ENCODE measurements around the gene PRELID3B.

PRELID3B gene

GRCh38 chr20:59018817-59019216 lies 23.8 kb downstream of the PRELID3B start:
- Histone ChIP-seq H3K9me3 (ENCODE audit: control insufficient read depth, insufficient read depth, low read length) (no peaks in the 10 kb centered on the region), H3K36me3 (ENCODE audit: control insufficient read depth, low read length) (peaks cover 15% of the 10 kb centered on the region), H3K4me1 (ENCODE audit: control insufficient read depth, low read length) (peaks cover 20% of the 10 kb centered on the region), H3K79me2 (ENCODE audit: control insufficient read depth, low read length) (no peaks in the 10 kb centered on the region), H3K27ac (ENCODE audit: low read depth, low read length) (no peak overlapping the region), H3K27me3 (ENCODE audit: control insufficient read depth, low read length) (no peaks in the 10 kb centered on the region), H3K4me2 (ENCODE audit: low read length) (no peak overlapping the region), H4K20me1 (ENCODE audit: control insufficient read depth, insufficient read depth, low read depth, low read length) (no peaks in the 10 kb centered on the region), H3F3A (ENCODE audit: control insufficient read depth, insufficient read depth) (0 out of 2 replicates have a peak, but pooled peaks cover 8% of the 10 kb centered on the region), H3K4me3 (ENCODE audit: low read length) (no peak overlapping the region), H3K9me2 (replicated peaks; ENCODE audit: control insufficient read depth, low read length) (no peaks in the 10 kb centered on the region)
- TF ChIP-seq EZH2phosphoT487 (IDR thresholded peaks at IDR 0.05; ENCODE audit: borderline replicate concordance, low read length) (no peak), CTCF (IDR thresholded peaks at IDR 0.05; ENCODE audit: low read depth, low read length, poor library complexity, severe bottlenecking) (no peak)

- Histone ChIP-seq H3K4me2 (ENCODE audit: low read length) (peak overlapping the region; percentile 71), H3K9me3 (ENCODE audit: control insufficient read depth, insufficient read depth, low read length) (no peaks in the 10 kb centered on the region), H3K4me1 (ENCODE audit: control insufficient read depth, low read length) (peaks cover 20% of the 10 kb centered on the region), H3K79me2 (ENCODE audit: control insufficient read depth, low read length) (no peaks in the 10 kb centered on the region), H3K4me3 (ENCODE audit: low read length) (no peak overlapping the region), H4K20me1 (ENCODE audit: control insufficient read depth, insufficient read depth, low read depth, low read length) (no peaks in the 10 kb centered on the region), H3K36me3 (ENCODE audit: control insufficient read depth, low read length) (peaks cover 5% of the 10 kb centered on the region), H3F3A (ENCODE audit: control insufficient read depth, insufficient read depth) (0 out of 2 replicates have a peak, but pooled peaks cover 8% of the 10 kb centered on the region), H3K9me2 (replicated peaks; ENCODE audit: control insufficient read depth, low read length) (no peaks in the 10 kb centered on the region), H3K27ac (ENCODE audit: low read depth, low read length) (peak overlapping the region; percentile 59; the same call in 1 of the 2 replicates), H3K27me3 (ENCODE audit: control insufficient read depth, low read length) (no peaks in the 10 kb centered on the region)
- TF ChIP-seq EZH2phosphoT487 (IDR thresholded peaks at IDR 0.05; ENCODE audit: borderline replicate concordance, low read length) (no peak), CTCF (IDR thresholded peaks at IDR 0.05; ENCODE audit: low read depth, low read length, poor library complexity, severe bottlenecking) (no peak)
Measured at GRCh38 chr20:59017493-59018231, 24.9 kb downstream of the PRELID3B start.

GRCh38 chr20:59016795-59017492 lies 25.6 kb downstream of the PRELID3B start:
- peak overlapping the region; percentile 71 for H3K4me2 ChIP-seq (ENCODE audit: low read length)
- peaks cover 20% of the 10 kb centered on the region for H3K4me1 ChIP-seq (ENCODE audit: control insufficient read depth, low read length)
- H3K9me2 ChIP-seq (replicated peaks; ENCODE audit: control insufficient read depth, low read length) = no peaks in the 10 kb centered on the region
- no peaks in the 10 kb centered on the region for H3K27me3 ChIP-seq (ENCODE audit: control insufficient read depth, low read length)
- H4K20me1 ChIP-seq (ENCODE audit: control insufficient read depth, insufficient read depth, low read depth, low read length) = no peaks in the 10 kb centered on the region
- H3K4me3 ChIP-seq (ENCODE audit: low read length) = peak overlapping the region; percentile 55
- H3K27ac ChIP-seq (ENCODE audit: low read depth, low read length) = peak overlapping the region; percentile 59
- no peak for TF ChIP-seq EZH2phosphoT487 (IDR thresholded peaks at IDR 0.05; ENCODE audit: borderline replicate concordance, low read length)
- no peak for TF ChIP-seq CTCF (IDR thresholded peaks at IDR 0.05; ENCODE audit: low read depth, low read length, poor library complexity, severe bottlenecking)
- no peaks in the 10 kb centered on the region for H3K9me3 ChIP-seq (ENCODE audit: control insufficient read depth, insufficient read depth, low read length)
- H3K79me2 ChIP-seq (ENCODE audit: control insufficient read depth, low read length) = no peaks in the 10 kb centered on the region
- H3K36me3 ChIP-seq (ENCODE audit: control insufficient read depth, low read length) = no peaks in the 10 kb centered on the region
- 0 out of 2 replicates have a peak, but pooled peaks cover 4% of the 10 kb centered on the region for H3F3A ChIP-seq (ENCODE audit: control insufficient read depth, insufficient read depth)

Measured in DOHH2 (cell line).